Activated CD8-positive, alpha-beta memory T cell treated with anti-CD3 and anti-CD28 coated beads, Interleukin-2, amount 50 U/mL, for 4 hours (primary cell): ENCODE results near the gene NOS3.

Source experiments
- DNase-seq: peaks from one replicate; pipeline ENCODE4 v3.0.0-alpha.2; 2020

The NOS3 gene

DNA sequence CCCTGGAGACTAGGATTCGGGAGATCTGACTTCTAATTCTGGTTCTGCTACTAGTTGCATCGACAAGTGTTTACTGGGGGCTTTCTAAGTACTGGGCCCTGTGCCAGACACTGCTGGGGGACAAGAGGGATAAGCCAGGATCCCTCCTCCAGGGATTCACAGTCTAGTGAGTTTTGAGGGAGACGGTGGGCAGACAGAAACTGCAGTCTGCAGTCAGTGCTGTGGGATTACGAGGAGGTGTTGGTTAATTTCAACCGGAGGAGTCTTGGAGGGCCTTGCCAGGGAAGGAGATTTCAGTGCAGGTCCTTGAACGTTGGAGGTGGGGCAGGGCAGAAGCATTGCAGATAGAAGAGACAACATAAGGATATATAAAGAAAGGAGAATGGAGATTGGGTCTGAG lies 9.2 kb upstream of the NOS3 start:
- DNase-seq: no peak

DNA sequence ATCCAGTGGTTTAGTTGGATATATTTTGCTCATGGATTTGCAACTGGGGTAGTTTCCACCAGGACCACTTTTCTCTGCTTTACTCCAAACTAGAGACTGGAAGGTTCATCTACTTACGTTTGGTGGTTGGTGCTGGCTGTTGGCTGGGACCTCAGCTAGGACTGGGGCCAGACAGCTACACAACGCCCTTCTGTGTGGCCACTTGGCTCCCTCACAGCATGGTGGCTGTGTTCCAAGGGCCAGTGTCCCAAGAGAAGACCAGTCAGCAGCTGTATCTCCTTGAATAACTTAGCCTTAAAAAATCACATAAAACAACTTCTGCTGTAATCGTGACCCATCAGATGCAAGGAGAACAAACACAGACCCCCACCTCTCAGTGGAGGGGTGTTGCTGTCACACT lies 8.5 kb upstream of the NOS3 start:
- DNase-seq: no peak

DNA sequence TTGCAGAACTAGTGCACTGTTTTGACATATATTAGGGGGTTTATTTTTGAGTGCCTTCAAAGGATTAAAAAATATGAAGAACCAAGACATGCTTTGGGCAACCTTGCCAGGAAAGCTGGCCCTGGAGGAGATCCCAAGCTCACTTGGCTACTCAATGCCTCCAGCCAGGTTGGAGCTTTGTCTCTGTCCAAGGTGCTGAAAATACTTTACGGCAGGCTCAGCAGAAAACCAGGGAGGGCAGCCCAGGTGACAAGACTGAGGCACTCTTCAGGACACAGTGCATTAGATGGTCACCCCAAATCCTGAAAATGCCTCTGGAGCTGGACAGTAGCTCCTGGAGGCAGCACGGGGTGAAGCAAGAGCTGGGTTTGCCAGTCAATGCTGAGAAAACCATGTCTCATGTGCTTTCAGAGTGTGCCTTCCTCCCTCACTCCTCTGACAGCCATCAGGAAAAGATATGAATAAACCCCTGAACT lies 6.9 kb upstream of the NOS3 start:
- DNase-seq: no peak

GRCh38 chr7:150986099-150986512 lies 4.7 kb upstream of the NOS3 start:
- DNase-seq: peak; percentile 56

- no peak for DNase-seq
Observed at GRCh38 chr7:150986556-150986955, 4.3 kb upstream of the NOS3 start.

GRCh38 chr7:150988230-150989226 lies 2.3 kb upstream of the NOS3 start:
- DNase-seq: peak; percentile 70

GRCh38 chr7:150989456-150989855 lies 1.4 kb upstream of the NOS3 start:
- no peak for DNase-seq

GRCh38 chr7:150992051-150992640 lies 1.3 kb downstream of the NOS3 start:
- no peak for DNase-seq

- no peak for DNase-seq
Observed at GRCh38 chr7:150992833-150993302, 2.1 kb downstream of the NOS3 start.

- DNase-seq: no peak
Observed at GRCh38 chr7:150993511-150993910, 2.7 kb downstream of the NOS3 start.

DNA sequence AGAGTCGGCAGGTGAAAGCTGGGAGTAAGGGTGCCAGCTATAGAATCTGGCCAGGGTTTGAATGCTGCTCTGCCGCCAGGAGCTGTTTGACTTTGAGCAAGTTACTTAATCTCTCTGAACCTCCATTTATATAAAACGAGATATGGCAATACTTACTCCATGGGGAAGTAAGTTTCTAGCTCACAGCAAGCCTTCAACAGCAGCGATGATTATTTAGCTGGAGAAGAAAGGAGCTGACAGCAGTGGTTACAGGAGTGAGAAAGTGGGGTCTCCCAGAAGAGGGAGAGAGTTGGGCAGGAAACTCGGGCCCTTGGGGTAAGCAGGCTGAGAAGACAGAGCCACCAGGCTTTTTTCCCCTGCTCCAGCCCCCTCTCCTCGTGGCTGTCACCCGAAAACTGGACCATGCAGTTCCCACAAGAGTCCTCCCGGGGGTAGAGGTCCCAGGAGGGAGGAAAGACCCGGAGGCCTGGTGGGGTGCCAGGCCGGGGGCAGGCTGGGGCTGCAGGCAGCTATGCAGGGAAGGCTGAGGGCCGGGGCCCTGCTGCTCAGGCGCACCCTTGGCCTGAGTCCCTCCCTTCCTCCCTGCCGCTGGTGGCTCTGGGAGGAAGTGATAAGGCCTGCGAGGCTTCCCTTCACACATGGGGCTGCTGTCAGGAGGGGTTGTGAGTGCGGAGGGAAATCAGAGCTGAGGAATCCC lies 3.5 kb downstream of the NOS3 start:
- no peak for DNase-seq

DNA sequence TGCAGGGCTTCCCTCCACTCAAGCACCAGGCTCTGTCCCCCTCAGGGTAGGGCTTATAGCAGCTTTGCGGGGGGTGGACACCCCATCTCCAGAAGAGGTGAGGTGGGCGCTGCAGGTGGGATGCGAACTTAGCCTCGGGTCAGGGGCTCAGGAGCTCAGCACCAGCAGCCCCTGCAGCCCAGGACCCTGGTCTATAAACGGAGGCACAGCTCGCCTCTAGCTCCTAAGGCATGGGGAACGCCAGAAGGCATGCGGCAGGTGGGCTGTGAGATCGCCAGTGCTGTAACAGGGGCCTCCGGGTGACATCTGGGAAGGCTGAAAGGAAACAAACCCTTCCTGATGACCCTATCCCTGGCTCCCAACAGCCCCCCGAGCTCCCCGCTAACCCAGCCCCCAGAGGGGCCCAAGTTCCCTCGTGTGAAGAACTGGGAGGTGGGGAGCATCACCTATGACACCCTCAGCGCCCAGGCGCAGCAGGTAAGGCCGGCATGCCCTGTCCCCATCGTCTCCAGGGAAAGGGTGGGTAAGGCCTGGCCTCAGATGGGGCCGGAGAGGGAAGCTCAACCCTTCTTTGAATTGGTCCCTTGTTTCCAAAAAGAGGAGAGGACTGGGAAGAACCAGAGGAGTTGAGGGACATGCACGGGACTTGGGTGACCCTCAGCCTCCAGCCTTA lies 4.2 kb downstream of the NOS3 start:
- DNase-seq: no peak

DNA sequence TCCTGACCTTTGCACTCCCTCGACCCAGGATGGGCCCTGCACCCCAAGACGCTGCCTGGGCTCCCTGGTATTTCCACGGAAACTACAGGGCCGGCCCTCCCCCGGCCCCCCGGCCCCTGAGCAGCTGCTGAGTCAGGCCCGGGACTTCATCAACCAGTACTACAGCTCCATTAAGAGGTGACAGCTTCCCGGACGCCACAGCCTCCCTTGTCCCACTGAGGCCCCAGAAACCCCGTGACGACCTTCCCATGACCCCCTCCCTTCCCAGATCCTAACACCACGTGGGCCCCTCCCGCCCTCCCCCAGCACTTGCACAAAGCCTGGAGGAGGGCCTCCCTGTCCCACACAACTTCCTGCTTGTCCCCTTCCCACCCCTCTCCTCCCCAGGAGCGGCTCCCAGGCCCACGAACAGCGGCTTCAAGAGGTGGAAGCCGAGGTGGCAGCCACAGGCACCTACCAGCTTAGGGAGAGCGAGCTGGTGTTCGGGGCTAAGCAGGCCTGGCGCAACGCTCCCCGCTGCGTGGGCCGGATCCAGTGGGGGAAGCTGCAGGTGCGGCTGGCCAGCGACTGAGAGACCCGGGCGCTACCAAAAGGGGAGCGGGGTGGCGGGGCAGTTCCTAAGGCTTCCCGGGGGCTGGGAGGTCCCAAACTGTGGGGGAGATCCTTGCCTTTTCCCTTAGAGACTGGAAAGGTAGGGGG lies 5.7 kb downstream of the NOS3 start:
- DNase-seq: no peak

GRCh38 chr7:150997075-150997511 lies 6.3 kb downstream of the NOS3 start:
- DNase-seq: no peak

DNA sequence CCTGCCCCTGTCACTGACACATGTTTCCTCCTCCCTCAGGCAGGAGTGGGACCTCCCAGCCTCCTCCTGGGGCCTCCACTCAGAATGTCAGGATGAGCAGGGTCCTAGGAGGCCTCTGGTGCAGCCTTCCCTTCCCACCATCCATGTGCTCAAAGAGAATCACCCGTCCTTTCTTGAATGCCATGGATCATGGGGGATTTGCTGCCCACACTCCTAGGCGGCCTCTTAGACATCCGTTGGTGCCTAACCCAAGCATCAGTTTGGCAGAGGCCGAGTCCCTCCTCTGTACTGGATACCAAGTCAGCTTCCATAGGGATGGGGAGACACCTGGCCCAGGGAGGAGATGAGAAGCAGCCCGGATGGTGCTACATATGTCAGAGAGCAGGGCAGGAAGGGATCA lies 7.0 kb downstream of the NOS3 start:
- DNase-seq: no peak

DNA sequence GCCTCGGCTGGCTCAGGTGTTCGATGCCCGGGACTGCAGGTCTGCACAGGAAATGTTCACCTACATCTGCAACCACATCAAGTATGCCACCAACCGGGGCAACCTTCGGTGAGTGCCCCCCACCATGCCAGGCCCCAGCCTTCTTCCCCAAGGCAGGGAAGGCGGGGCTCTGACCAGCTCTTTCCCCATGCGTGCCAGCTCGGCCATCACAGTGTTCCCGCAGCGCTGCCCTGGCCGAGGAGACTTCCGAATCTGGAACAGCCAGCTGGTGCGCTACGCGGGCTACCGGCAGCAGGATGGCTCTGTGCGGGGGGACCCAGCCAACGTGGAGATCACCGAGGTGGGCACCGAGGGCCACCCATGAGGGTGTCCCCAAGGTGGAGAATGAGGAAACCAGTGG lies 7.5 kb downstream of the NOS3 start:
- no peak for DNase-seq

DNA sequence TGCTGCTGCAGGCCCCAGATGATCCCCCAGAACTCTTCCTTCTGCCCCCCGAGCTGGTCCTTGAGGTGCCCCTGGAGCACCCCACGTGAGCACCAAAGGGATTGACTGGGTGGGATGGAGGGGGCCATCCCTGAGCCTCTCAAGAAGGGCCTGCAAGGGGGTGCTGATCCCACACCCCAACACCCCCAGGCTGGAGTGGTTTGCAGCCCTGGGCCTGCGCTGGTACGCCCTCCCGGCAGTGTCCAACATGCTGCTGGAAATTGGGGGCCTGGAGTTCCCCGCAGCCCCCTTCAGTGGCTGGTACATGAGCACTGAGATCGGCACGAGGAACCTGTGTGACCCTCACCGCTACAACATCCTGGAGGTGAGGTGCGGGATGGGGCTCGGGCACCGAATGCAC lies 8.2 kb downstream of the NOS3 start:
- no peak for DNase-seq

GRCh38 chr7:150999497-151000230 lies 8.8 kb downstream of the NOS3 start:
- DNase-seq: no peak

DNA sequence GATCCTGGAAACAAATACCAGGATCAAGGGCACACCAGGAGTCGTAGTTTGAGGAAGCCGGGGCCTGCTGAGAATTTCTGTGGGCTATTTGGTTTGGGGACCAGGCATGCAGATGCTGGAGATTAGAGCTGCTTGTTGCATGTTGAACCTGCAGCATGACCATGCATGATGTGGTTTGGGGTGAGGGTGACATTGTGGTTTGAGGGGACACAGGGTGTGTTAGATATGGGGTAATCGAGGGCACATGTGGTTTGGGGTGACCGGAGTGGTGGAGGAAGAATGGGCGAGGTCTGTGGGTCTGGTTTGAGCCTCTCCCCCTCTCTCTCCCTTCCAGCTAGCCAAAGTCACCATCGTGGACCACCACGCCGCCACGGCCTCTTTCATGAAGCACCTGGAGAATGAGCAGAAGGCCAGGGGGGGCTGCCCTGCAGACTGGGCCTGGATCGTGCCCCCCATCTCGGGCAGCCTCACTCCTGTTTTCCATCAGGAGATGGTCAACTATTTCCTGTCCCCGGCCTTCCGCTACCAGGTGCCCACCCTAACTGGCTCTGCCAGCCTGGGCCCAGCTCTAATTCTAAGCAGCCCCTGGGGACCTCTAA lies 10.2 kb downstream of the NOS3 start:
- DNase-seq: no peak

GRCh38 chr7:151001546-151001945 lies 10.7 kb downstream of the NOS3 start:
- DNase-seq: no peak

- no peak for DNase-seq
Observed at GRCh38 chr7:151003572-151003971, 12.8 kb downstream of the NOS3 start.
